Lower leg skin (tissue), 3 donors: ENCODE results near the gene MRPL47.

Experiments
- POLR2A ChIP-seq, 2 donors: fragments of 450-650 bp; IDR thresholded peaks; one replicate each; pipeline ENCODE4 v1.6.1; 2016 to 2017; ENCODE audit warnings: antibody characterized with exemption in 2 of 2, mild to moderate bottlenecking in 1 of 2, moderate library complexity in 1 of 2
- TF ChIP-seq, protein P1 (sequence below), 3 donors: fragments of 450-650 bp; IDR thresholded peaks; one replicate each; pipeline ENCODE4 v1.5.1; 2016; ENCODE audit warnings: antibody characterized with exemption in 3 of 3, mild to moderate bottlenecking in 3 of 3, moderate library complexity in 2 of 3

DNA sequence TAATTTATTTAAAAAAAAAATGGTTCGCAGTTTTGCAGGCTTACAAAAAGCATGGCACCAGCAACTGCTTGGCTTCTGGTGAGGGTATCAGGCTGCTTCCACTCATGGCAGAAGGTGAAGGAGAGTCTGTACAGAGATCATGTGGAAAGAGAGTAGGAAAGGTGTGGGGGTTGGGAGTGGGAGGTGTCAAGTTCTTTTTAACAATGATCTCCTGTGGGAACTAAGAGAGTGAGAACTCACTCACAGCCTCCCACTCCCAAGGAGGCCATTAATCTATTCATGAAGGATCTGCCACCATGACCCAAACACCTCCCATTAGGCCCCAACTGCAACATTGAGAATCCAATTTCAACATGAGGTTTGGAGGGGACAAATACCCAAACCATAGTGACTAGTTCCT lies 62.8 kb downstream of the MRPL47 start:
- TF ChIP-seq, protein P1, sequence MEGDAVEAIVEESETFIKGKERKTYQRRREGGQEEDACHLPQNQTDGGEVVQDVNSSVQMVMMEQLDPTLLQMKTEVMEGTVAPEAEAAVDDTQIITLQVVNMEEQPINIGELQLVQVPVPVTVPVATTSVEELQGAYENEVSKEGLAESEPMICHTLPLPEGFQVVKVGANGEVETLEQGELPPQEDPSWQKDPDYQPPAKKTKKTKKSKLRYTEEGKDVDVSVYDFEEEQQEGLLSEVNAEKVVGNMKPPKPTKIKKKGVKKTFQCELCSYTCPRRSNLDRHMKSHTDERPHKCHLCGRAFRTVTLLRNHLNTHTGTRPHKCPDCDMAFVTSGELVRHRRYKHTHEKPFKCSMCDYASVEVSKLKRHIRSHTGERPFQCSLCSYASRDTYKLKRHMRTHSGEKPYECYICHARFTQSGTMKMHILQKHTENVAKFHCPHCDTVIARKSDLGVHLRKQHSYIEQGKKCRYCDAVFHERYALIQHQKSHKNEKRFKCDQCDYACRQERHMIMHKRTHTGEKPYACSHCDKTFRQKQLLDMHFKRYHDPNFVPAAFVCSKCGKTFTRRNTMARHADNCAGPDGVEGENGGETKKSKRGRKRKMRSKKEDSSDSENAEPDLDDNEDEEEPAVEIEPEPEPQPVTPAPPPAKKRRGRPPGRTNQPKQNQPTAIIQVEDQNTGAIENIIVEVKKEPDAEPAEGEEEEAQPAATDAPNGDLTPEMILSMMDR (IDR thresholded peaks at IDR 0.05) = no peak
- no peak for TF ChIP-seq POLR2A (IDR thresholded peaks at IDR 0.05)
